ENCODE data around the gene PDE8B.

- TF ChIP-seq CTCF (conservative IDR thresholded peaks at IDR 0.05; ENCODE audit: low read depth in 2 of 2) (no peak), POLR2AphosphoS5 (IDR thresholded peaks at IDR 0.05; ENCODE audit: low read depth) (no peak), REST (IDR thresholded peaks at IDR 0.05; ENCODE audit: unreplicated experiment) (no peak), ZNF114 (CRISPR knock-in tag; IDR thresholded peaks at IDR 0.05) (no peak)
Measured at GRCh38 chr5:77194762-77195161, 15.7 kb upstream of the PDE8B start.

Measured in GM23338 (cell line).